ENCODE results near the gene ARMC5.

DNA sequence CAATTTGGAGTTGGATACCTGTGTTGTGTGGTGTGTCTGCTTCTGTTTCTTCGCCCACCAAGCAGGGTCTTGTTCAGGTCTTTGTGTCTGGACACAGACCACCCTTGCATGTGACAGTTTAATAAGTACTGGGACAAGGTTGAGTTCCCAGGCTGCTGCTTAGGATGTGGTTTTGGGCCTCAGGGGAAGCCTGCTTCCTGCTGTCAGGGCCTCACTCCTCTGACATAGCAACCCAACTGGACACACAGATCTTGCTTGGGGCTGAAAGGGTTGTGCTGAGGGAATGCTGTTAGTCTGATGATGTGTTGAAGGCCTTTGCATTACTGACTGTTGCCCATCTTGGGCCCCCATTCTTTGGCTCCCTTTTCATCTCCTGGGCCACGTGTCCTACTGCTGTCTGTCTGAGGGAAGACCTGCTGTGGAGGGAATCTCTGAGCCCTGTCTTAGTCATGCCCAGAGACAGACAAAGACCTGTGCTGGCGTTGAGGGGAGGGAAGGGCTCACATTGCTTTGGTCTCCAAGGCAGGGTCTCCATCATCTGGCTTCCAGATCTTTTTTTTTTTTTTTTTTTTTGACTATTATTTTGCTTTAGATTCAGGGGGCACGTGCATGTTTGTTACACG, 8.0 kb downstream of the ARMC5 start:
- TF ChIP-seq POLR2AphosphoS5 (IDR thresholded peaks at IDR 0.05; ENCODE audit: borderline replicate concordance, low read depth, low read length) (no peak), EZH2 (IDR thresholded peaks at IDR 0.05) (no peak)

All from SK-N-MC (cell line).